NCI-H1436 (cell line): ENCODE results near the gene LMAN1L.
A peak's percentile ranks its signal among the peaks of the same experiment; 100 is the strongest.

Experiments used
- DNase-seq: peaks from one replicate; lab custom pipeline; 2025; lab: John Stamatoyannopoulos, UW

Gene LMAN1L

GRCh38 chr15:74794248-74794969 is 18.2 kb upstream of the LMAN1L start:
- no peak for DNase-seq

- no peak for DNase-seq
Measured at GRCh38 chr15:74794970-74795349, 17.7 kb upstream of the LMAN1L start.

GRCh38 chr15:74795966-74796625 is 16.5 kb upstream of the LMAN1L start:
- no peak for DNase-seq

- no peak for DNase-seq
Measured at GRCh38 chr15:74798388-74799254, 14.0 kb upstream of the LMAN1L start.

GRCh38 chr15:74799255-74799855 is 13.3 kb upstream of the LMAN1L start:
- DNase-seq: no peak

GRCh38 chr15:74799856-74800558 is 12.6 kb upstream of the LMAN1L start:
- peak; percentile 42 for DNase-seq

GRCh38 chr15:74800559-74801094 is 12.0 kb upstream of the LMAN1L start:
- DNase-seq: no peak

GRCh38 chr15:74801311-74801997 is 11.2 kb upstream of the LMAN1L start:
- no peak for DNase-seq

GRCh38 chr15:74802290-74802689 is 10.3 kb upstream of the LMAN1L start:
- DNase-seq: no peak

GRCh38 chr15:74802862-74803447 is 9.7 kb upstream of the LMAN1L start:
- no peak for DNase-seq

GRCh38 chr15:74804935-74805334 is 7.7 kb upstream of the LMAN1L start:
- DNase-seq: no peak

- no peak for DNase-seq
Measured at GRCh38 chr15:74807282-74807681, 5.4 kb upstream of the LMAN1L start.

- DNase-seq: no peak
Measured at GRCh38 chr15:74808078-74808839, 4.4 kb upstream of the LMAN1L start.

GRCh38 chr15:74808840-74809229 is 3.8 kb upstream of the LMAN1L start:
- no peak for DNase-seq

- DNase-seq: no peak
Measured at GRCh38 chr15:74809242-74809641, 3.4 kb upstream of the LMAN1L start.

GRCh38 chr15:74809956-74810355 is 2.7 kb upstream of the LMAN1L start:
- DNase-seq: no peak

GRCh38 chr15:74815121-74815934 is 2.7 kb downstream of the LMAN1L start:
- no peak for DNase-seq

GRCh38 chr15:74815961-74816360 is 3.3 kb downstream of the LMAN1L start:
- no peak for DNase-seq
